HEK293T (cell line): ENCODE data around the gene UVRAG.

Source experiments
- CTCF ChIA-PET: fragments of 350-600 bp; formaldehyde crosslinking; extraction: SDS; loops from one replicate; lab custom pipeline; 2021; ENCODE audit warnings: antibody characterized with exemption, inconsistent platforms; lab: Yijun Ruan, JAX
- POLR2A ChIA-PET: fragments of 350-600 bp; formaldehyde crosslinking; extraction: SDS; loops from one replicate; lab custom pipeline; 2020; ENCODE audit warnings: antibody characterized with exemption, inconsistent platforms; lab: Yijun Ruan, JAX
- DNase-seq: peaks from one replicate; pipeline ENCODE4 v3.0.0; 2012; ENCODE audit warnings: mixed read lengths; ENCODE audit errors: extremely low spot score
- ARNT ChIP-seq: fragments of 450-650 bp; IDR thresholded peaks from 2 replicates; pipeline ENCODE4 v1.6.1; 2017; ENCODE audit warnings: mild to moderate bottlenecking
- BHLHE40 ChIP-seq: fragments of 450-650 bp; IDR thresholded peaks from 2 replicates; pipeline ENCODE4 v1.6.1; 2016; ENCODE audit warnings: mild to moderate bottlenecking, moderate library complexity, borderline replicate concordance
- CTBP1 ChIP-seq: fragments of 450-650 bp; IDR thresholded peaks from 2 replicates; pipeline ENCODE4 v1.6.1; 2016; ENCODE audit warnings: borderline replicate concordance
- ELF4 ChIP-seq: fragments of 450-650 bp; IDR thresholded peaks from 2 replicates; pipeline ENCODE4 v1.6.1; 2017; ENCODE audit warnings: antibody characterized with exemption
- FOXA1 ChIP-seq: fragments of 450-650 bp; IDR thresholded peaks from 2 replicates; pipeline ENCODE4 v1.6.1; 2016; ENCODE audit warnings: mild to moderate bottlenecking
- FOXK2 ChIP-seq: fragments of 450-650 bp; IDR thresholded peaks from 2 replicates; pipeline ENCODE4 v1.6.1; 2016; ENCODE audit warnings: mild to moderate bottlenecking
- FOXM1 ChIP-seq: fragments of 450-650 bp; IDR thresholded peaks from 2 replicates; pipeline ENCODE4 v1.6.1; 2017; ENCODE audit warnings: mild to moderate bottlenecking, borderline replicate concordance
- HDGF ChIP-seq: fragments of 450-650 bp; IDR thresholded peaks from 2 replicates; pipeline ENCODE4 v1.6.1; 2017; ENCODE audit warnings: antibody characterized with exemption, borderline replicate concordance
- L3MBTL2 ChIP-seq: fragments of 450-650 bp; conservative IDR thresholded peaks from 2 replicates; pipeline ENCODE4 v1.6.1; 2016; ENCODE audit warnings: mild to moderate bottlenecking
- LEF1 ChIP-seq: fragments of 450-650 bp; IDR thresholded peaks from 2 replicates; pipeline ENCODE4 v1.6.1; 2017; ENCODE audit warnings: mild to moderate bottlenecking, borderline replicate concordance
- NFRKB ChIP-seq: fragments of 450-650 bp; IDR thresholded peaks from 2 replicates; pipeline ENCODE4 v1.6.1; 2016; ENCODE audit warnings: mild to moderate bottlenecking, moderate library complexity
- PKNOX1 ChIP-seq: fragments of 450-650 bp; IDR thresholded peaks from 2 replicates; pipeline ENCODE4 v1.6.1; 2016
- SP1 ChIP-seq: fragments of 450-650 bp; IDR thresholded peaks from 2 replicates; pipeline ENCODE4 v1.6.1; 2017
- SUZ12 ChIP-seq: fragments of 450-650 bp; IDR thresholded peaks from 2 replicates; pipeline ENCODE4 v1.6.1; 2016; ENCODE audit warnings: mild to moderate bottlenecking
- TARDBP ChIP-seq: fragments of 450-650 bp; IDR thresholded peaks from 2 replicates; pipeline ENCODE4 v1.6.1; 2016
- ZNF384 ChIP-seq: fragments of 450-650 bp; IDR thresholded peaks from 2 replicates; pipeline ENCODE4 v1.6.1; 2016

Gene UVRAG

GRCh38 chr11:75768909-75769771 lies 45.9 kb upstream of the UVRAG start:
- ChIA-PET POLR2A (no interaction called here), CTCF (interaction anchor here (0.6 to 0.7 kb wide), 2 partner anchors 8 to 33 kb away, joined by 3 to 4 read pairs; no protein-coding TSS in a partner anchor)
- no peak for DNase-seq
- no peak for TF ChIP-seq ARNT
- TF ChIP-seq LEF1: no peak
- no peak for TF ChIP-seq SUZ12
- no peak for TF ChIP-seq FOXK2
- no peak for TF ChIP-seq CTBP1
- no peak for TF ChIP-seq HDGF
- TF ChIP-seq TARDBP: no peak
- no peak for TF ChIP-seq FOXM1
- TF ChIP-seq ZNF384: no peak
- no peak for TF ChIP-seq BHLHE40
- TF ChIP-seq SP1: no peak
- TF ChIP-seq L3MBTL2: no peak
- no peak for TF ChIP-seq ELF4
- no peak for TF ChIP-seq NFRKB
- TF ChIP-seq FOXA1: no peak
- no peak for TF ChIP-seq PKNOX1

GRCh38 chr11:75770102-75770501 lies 44.9 kb upstream of the UVRAG start:
- ChIA-PET POLR2A (no interaction called here), CTCF (interaction anchor here (0.6 kb wide), 2 partner anchors 32 to 242 kb away, joined by 3 read pairs; no protein-coding TSS in a partner anchor)
- no peak for DNase-seq
- TF ChIP-seq BHLHE40 (no peak), CTBP1 (no peak), ELF4 (no peak), SP1 (no peak), SUZ12 (no peak), ZNF384 (no peak), HDGF (no peak), NFRKB (no peak), FOXA1 (no peak), LEF1 (no peak), FOXK2 (no peak), FOXM1 (no peak), TARDBP (no peak), ARNT (no peak), PKNOX1 (no peak), L3MBTL2 (no peak)

- DNase-seq: no peak
- TF ChIP-seq FOXK2: no peak
- no peak for TF ChIP-seq NFRKB
- no peak for TF ChIP-seq CTBP1
- TF ChIP-seq ELF4: no peak
- TF ChIP-seq LEF1: no peak
- TF ChIP-seq ZNF384: no peak
- TF ChIP-seq SUZ12: no peak
- TF ChIP-seq ARNT: no peak
- TF ChIP-seq HDGF: no peak
- TF ChIP-seq BHLHE40: no peak
- TF ChIP-seq FOXA1: no peak
- TF ChIP-seq PKNOX1: no peak
- no peak for TF ChIP-seq L3MBTL2
- TF ChIP-seq FOXM1: no peak
- CTCF ChIA-PET: no interaction called here
- POLR2A ChIA-PET: no interaction called here
These were observed 43.2 kb upstream of the UVRAG start for GRCh38 chr11:75771646-75772410.

- POLR2A ChIA-PET: no interaction called here
- DNase-seq: no peak
- no peak for TF ChIP-seq LEF1
- TF ChIP-seq FOXA1: no peak
- TF ChIP-seq TARDBP: no peak
- no peak for TF ChIP-seq ARNT
- TF ChIP-seq HDGF: no peak
- TF ChIP-seq ZNF384: no peak
- TF ChIP-seq BHLHE40: no peak
- no peak for TF ChIP-seq ELF4
- TF ChIP-seq PKNOX1: no peak
- TF ChIP-seq FOXK2: no peak
- no peak for TF ChIP-seq CTBP1
- CTCF ChIA-PET: no interaction called here
These were observed 41.2 kb upstream of the UVRAG start for GRCh38 chr11:75773595-75774353.

DNA sequence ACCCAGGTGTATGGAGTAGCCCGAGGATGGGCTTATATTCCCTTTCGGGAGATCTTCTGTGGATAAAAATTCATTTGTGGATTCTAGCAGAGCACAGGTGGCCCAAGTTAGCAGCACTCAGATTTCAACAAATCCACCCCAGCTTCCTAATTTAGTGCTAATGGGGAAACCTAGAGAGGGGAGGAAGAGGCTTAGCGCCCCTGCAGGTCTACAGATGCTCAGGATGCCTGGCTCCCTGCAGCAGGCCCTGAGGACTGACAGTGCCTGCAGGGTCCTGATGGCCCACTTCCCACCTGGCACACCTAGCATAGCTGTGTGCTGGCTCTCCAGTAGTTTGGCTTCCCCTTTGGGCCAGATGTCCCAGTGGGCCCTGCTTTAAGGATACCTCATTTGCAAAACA lies 40.0 kb upstream of the UVRAG start:
- TF ChIP-seq NFRKB (no peak), BHLHE40 (no peak), L3MBTL2 (no peak), SUZ12 (no peak), LEF1 (no peak), TARDBP (no peak), FOXA1 (no peak), ZNF384 (no peak), PKNOX1 (no peak), SP1 (no peak)
- ChIA-PET POLR2A (no interaction called here), CTCF (no interaction called here)
- DNase-seq: no peak
